Osteocyte (in vitro differentiated cells): ENCODE measurements around the gene RASAL2. TPM values are rescaled to one million over a fixed set of nuclear protein-coding genes. Genes with fewer than 3 reads are reported as not detected.

ENCODE experiments used
- DNase-seq: peaks from one replicate; pipeline ENCODE4 v3.0.0; 2021; ENCODE audit warnings: mixed read lengths; ENCODE audit not compliant: unreplicated experiment; ENCODE audit errors: extremely low spot score
- H3K27ac Mint-ChIP-seq: one replicate; pipeline ENCODE4 v1.8.0; 2021; ENCODE audit warnings: mild to moderate bottlenecking, mixed read lengths; ENCODE audit not compliant: unreplicated experiment
- H3K27me3 Mint-ChIP-seq: one replicate; pipeline ENCODE4 v1.8.0; 2021; ENCODE audit warnings: mixed read lengths; ENCODE audit not compliant: unreplicated experiment
- H3K36me3 Mint-ChIP-seq: one replicate; pipeline ENCODE4 v1.8.0; 2021; ENCODE audit warnings: mixed read lengths; ENCODE audit not compliant: unreplicated experiment
- H3K4me1 Mint-ChIP-seq: one replicate; pipeline ENCODE4 v1.8.0; 2021; ENCODE audit warnings: mixed read lengths; ENCODE audit not compliant: unreplicated experiment
- H3K4me3 Mint-ChIP-seq: one replicate; pipeline ENCODE4 v1.8.0; 2021; ENCODE audit warnings: mild to moderate bottlenecking, moderate library complexity, mixed read lengths; ENCODE audit not compliant: unreplicated experiment
- H3K9me3 Mint-ChIP-seq: one replicate; pipeline ENCODE4 v1.8.0; 2021; ENCODE audit warnings: mixed read lengths; ENCODE audit not compliant: unreplicated experiment
- long read RNA-seq: library from polyadenylated mRNA; unstranded; transcript quantifications from one replicate; pipeline ENCODE4 v2.0.0, GENCODE V29; 2021
- total RNA-seq: library from RNA; stranded (reverse); gene quantifications from 2 replicates; pipeline ENCODE4 v1.2.1, GENCODE V29; 2021
- TF ChIP-seq, protein P1 (sequence below): fragments of 200-600 bp; sonication (generic); IDR thresholded peaks from 2 replicates; pipeline ENCODE4 v1.5.0; 2021; ENCODE audit warnings: antibody characterized with exemption, mild to moderate bottlenecking, moderate library complexity

The RASAL2 gene
- 34.2 and 35.4 TPM in 2 replicates for total RNA-seq
- long read RNA-seq, full-length matches to known transcripts, result 1 of 34 reads
- long read RNA-seq, partial matches to known transcripts, result 15 of 34 reads
- long read RNA-seq, other reads (novel, unspliced or antisense), result 18 of 34 reads

DNA sequence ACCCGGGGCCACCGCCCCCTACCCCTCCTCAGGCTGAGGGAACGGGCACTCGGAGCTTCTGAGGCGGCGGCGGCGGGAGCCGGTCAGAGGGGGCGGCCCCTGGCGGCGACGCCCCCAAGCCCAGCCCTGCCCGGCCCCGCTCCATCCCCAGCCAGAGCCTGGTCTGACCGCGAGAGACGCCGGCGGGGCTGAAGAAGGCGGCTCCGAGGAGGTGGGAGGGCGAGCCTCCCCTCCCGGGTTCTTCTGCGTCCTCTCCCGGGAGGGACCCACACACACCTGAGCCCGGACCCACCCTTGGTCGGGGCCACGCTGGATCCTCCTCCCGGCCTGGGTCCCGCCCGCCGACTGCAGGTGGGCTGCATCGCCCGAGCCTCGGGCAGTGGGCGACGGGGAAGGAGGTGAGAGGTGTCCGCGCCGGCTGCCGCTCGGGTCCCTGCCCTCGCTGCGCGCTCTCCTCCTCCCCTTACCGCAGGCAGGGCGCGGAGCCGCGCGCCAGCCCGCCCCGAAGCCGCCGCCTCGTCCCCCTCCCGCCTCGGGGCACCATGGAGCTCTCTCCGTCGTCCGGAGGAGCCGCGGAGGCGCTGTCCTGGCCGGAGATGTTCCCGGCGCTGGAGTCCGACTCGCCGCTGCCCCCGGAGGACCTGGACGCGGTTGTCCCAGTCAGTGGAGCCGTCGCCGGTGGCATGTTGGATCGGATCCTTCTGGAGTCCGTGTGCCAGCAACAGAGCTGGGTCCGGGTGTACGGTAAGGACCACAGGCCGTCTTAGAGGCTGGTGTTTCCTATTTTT lies at the start of gene RASAL2:
Gene RASAL2 (plus strand): TSS at position 154 of the 788 bp plus-strand sequence. CDS start 389 bp downstream, at position 543.
- peak within 1 kb of the TSS; percentile 93 for H3K27ac Mint-ChIP-seq
- H3K4me3 Mint-ChIP-seq, result peak within 1 kb of the TSS; percentile 91
- TF ChIP-seq, protein P1, sequence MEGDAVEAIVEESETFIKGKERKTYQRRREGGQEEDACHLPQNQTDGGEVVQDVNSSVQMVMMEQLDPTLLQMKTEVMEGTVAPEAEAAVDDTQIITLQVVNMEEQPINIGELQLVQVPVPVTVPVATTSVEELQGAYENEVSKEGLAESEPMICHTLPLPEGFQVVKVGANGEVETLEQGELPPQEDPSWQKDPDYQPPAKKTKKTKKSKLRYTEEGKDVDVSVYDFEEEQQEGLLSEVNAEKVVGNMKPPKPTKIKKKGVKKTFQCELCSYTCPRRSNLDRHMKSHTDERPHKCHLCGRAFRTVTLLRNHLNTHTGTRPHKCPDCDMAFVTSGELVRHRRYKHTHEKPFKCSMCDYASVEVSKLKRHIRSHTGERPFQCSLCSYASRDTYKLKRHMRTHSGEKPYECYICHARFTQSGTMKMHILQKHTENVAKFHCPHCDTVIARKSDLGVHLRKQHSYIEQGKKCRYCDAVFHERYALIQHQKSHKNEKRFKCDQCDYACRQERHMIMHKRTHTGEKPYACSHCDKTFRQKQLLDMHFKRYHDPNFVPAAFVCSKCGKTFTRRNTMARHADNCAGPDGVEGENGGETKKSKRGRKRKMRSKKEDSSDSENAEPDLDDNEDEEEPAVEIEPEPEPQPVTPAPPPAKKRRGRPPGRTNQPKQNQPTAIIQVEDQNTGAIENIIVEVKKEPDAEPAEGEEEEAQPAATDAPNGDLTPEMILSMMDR, result peak; percentile 30
- peak; percentile 93 for DNase-seq
- H3K27me3 Mint-ChIP-seq, result no peaks in the 10 kb centered on the region
- H3K36me3 Mint-ChIP-seq, result no peaks in the 10 kb centered on the region
- no peaks in the 10 kb centered on the region for H3K9me3 Mint-ChIP-seq
- H3K4me1 Mint-ChIP-seq, result peaks cover 64% of the 10 kb centered on the region

GRCh38 chr1:178046591-178047270 lies 47.2 kb upstream of the RASAL2 start:
- no peak for DNase-seq
- Mint-ChIP-seq H3K36me3 (no peaks in the 10 kb centered on the region), H3K27me3 (no peaks in the 10 kb centered on the region), H3K4me1 (peaks cover 25% of the 10 kb centered on the region), H3K9me3 (no peaks in the 10 kb centered on the region), H3K4me3 (no peak overlapping the region), H3K27ac (peak overlapping the region; percentile 23)
- TF ChIP-seq, protein P1, result no peak

DNA sequence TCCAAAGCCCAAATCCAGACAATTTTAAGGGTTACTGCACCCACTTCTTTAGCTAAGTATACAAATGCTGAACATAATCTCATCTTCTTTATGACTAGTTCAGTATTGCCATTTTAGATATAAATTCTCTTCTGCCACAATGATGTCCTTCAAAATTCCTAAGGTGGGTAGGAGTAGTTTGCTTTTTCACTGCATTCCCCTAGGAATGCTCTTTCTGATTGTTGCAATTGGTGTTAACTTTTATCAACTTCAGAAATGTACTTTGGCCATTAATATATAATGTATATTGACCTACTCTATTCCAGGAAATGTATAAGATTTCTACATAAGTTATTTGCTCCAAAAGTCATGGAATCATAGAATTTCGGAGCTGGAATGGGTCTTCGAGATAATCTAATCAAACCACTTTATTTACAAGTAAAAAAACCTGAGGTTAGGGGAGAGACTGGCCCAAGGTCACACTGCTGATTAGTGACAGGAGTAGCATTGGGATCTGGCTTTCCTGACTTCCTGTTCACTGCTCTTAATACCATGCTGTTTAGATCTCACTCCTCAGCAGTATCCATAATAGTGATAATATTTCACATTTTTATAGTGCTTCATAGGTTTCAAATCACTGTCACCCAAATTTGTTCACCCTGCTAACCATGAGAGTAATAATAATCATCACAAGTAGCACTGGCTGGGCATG lies 46.4 kb upstream of the RASAL2 start:
- Mint-ChIP-seq H3K27ac (peak overlapping the region; percentile 3), H3K4me1 (peaks cover 29% of the 10 kb centered on the region), H3K9me3 (no peaks in the 10 kb centered on the region), H3K4me3 (no peak overlapping the region), H3K27me3 (no peaks in the 10 kb centered on the region), H3K36me3 (no peaks in the 10 kb centered on the region)
- no peak for DNase-seq
- TF ChIP-seq, protein P1, result no peak

- Mint-ChIP-seq H3K27ac (peak overlapping the region; percentile 61), H3K27me3 (no peaks in the 10 kb centered on the region), H3K36me3 (no peaks in the 10 kb centered on the region), H3K4me3 (no peak overlapping the region), H3K9me3 (no peaks in the 10 kb centered on the region), H3K4me1 (peaks cover 38% of the 10 kb centered on the region)
- DNase-seq, result no peak
- TF ChIP-seq, protein P1, result no peak
Observed at GRCh38 chr1:178048426-178048825, 45.5 kb upstream of the RASAL2 start.
